ENCODE results near the gene PRR35.

The PRR35 gene

GRCh38 chr16:582218-582613 lies 22.0 kb downstream of the PRR35 start:
- Histone ChIP-seq H3K4me1 (ENCODE audit: control insufficient read depth in 1 of 2, insufficient read depth in 2 of 2, low read length in 2 of 2) (peaks cover 3% of the 10 kb centered on the region in 2 donors), H3K27ac (ENCODE audit: low read depth, low read length) (no peak overlapping the region), H3K4me3 (ENCODE audit: low read depth in 1 of 2, low read length in 2 of 2) (no peak overlapping the region), H3K36me3 (ENCODE audit: control insufficient read depth in 1 of 2, insufficient read depth in 2 of 2, low read length in 2 of 2) (no peaks in the 10 kb centered on the region), H3K9ac (ENCODE audit: low read depth in 1 of 2, low read length in 2 of 2) (no peak overlapping the region), H3K27me3 (ENCODE audit: control insufficient read depth in 1 of 2, insufficient read depth in 2 of 2, low read length in 2 of 2) (peaks cover 3 to 6% of the 10 kb centered on the region in 2 donors), H3K9me3 (ENCODE audit: control insufficient read depth in 1 of 2, low read length in 2 of 2) (no peaks in the 10 kb centered on the region)

- H3K9me3 ChIP-seq (ENCODE audit: control insufficient read depth in 1 of 2, low read length in 2 of 2), result no peaks in the 10 kb centered on the region
- H3K4me1 ChIP-seq (ENCODE audit: control insufficient read depth in 1 of 2, insufficient read depth in 2 of 2, low read length in 2 of 2), result peaks cover 6 to 8% of the 10 kb centered on the region in 2 donors
- no peaks in the 10 kb centered on the region for H3K36me3 ChIP-seq (ENCODE audit: control insufficient read depth in 1 of 2, insufficient read depth in 2 of 2, low read length in 2 of 2)
- H3K4me3 ChIP-seq (ENCODE audit: low read depth in 1 of 2, low read length in 2 of 2), result no peak overlapping the region
- H3K27ac ChIP-seq (ENCODE audit: low read depth, low read length), result no peak overlapping the region
- H3K9ac ChIP-seq (ENCODE audit: low read depth in 1 of 2, low read length in 2 of 2), result no peak overlapping the region
- peaks cover 3 to 6% of the 10 kb centered on the region in 2 donors for H3K27me3 ChIP-seq (ENCODE audit: control insufficient read depth in 1 of 2, insufficient read depth in 2 of 2, low read length in 2 of 2)
These were observed 22.6 kb downstream of the PRR35 start for GRCh38 chr16:582614-583331.

GRCh38 chr16:583470-583814 lies 23.2 kb downstream of the PRR35 start:
- H3K27me3 ChIP-seq (ENCODE audit: control insufficient read depth in 1 of 2, insufficient read depth in 2 of 2, low read length in 2 of 2), result peaks cover 3 to 6% of the 10 kb centered on the region in 2 donors
- no peak overlapping the region for H3K27ac ChIP-seq (ENCODE audit: low read depth, low read length)
- H3K9me3 ChIP-seq (ENCODE audit: control insufficient read depth in 1 of 2, low read length in 2 of 2), result no peaks in the 10 kb centered on the region
- no peaks in the 10 kb centered on the region for H3K36me3 ChIP-seq (ENCODE audit: control insufficient read depth in 1 of 2, insufficient read depth in 2 of 2, low read length in 2 of 2)
- H3K9ac ChIP-seq (ENCODE audit: low read depth in 1 of 2, low read length in 2 of 2), result no peak overlapping the region
- H3K4me1 ChIP-seq (ENCODE audit: control insufficient read depth in 1 of 2, insufficient read depth in 2 of 2, low read length in 2 of 2), result peaks cover 6 to 15% of the 10 kb centered on the region in 2 donors
- H3K4me3 ChIP-seq (ENCODE audit: low read depth in 1 of 2, low read length in 2 of 2), result no peak overlapping the region

GRCh38 chr16:583815-584591 lies 23.8 kb downstream of the PRR35 start:
- Histone ChIP-seq H3K36me3 (ENCODE audit: control insufficient read depth in 1 of 2, insufficient read depth in 2 of 2, low read length in 2 of 2) (no peaks in the 10 kb centered on the region), H3K4me3 (ENCODE audit: low read depth in 1 of 2, low read length in 2 of 2) (no peak overlapping the region), H3K9me3 (ENCODE audit: control insufficient read depth in 1 of 2, low read length in 2 of 2) (no peaks in the 10 kb centered on the region), H3K27me3 (ENCODE audit: control insufficient read depth in 1 of 2, insufficient read depth in 2 of 2, low read length in 2 of 2) (peaks cover 3 to 6% of the 10 kb centered on the region in 2 donors), H3K27ac (ENCODE audit: low read depth, low read length) (no peak overlapping the region), H3K4me1 (ENCODE audit: control insufficient read depth in 1 of 2, insufficient read depth in 2 of 2, low read length in 2 of 2) (peaks cover 6 to 15% of the 10 kb centered on the region in 2 donors), H3K9ac (ENCODE audit: low read depth in 1 of 2, low read length in 2 of 2) (no peak overlapping the region)

- peaks cover 6 to 16% of the 10 kb centered on the region in 2 donors for H3K4me1 ChIP-seq (ENCODE audit: control insufficient read depth in 1 of 2, insufficient read depth in 2 of 2, low read length in 2 of 2)
- no peak overlapping the region for H3K9ac ChIP-seq (ENCODE audit: low read depth in 1 of 2, low read length in 2 of 2)
- H3K27me3 ChIP-seq (ENCODE audit: control insufficient read depth in 1 of 2, insufficient read depth in 2 of 2, low read length in 2 of 2), result peaks cover 3 to 6% of the 10 kb centered on the region in 2 donors
- no peak overlapping the region for H3K27ac ChIP-seq (ENCODE audit: low read depth, low read length)
- H3K4me3 ChIP-seq (ENCODE audit: low read depth in 1 of 2, low read length in 2 of 2), result no peak overlapping the region
- H3K9me3 ChIP-seq (ENCODE audit: control insufficient read depth in 1 of 2, low read length in 2 of 2), result no peaks in the 10 kb centered on the region
- no peaks in the 10 kb centered on the region for H3K36me3 ChIP-seq (ENCODE audit: control insufficient read depth in 1 of 2, insufficient read depth in 2 of 2, low read length in 2 of 2)
These were observed 25.2 kb downstream of the PRR35 start for GRCh38 chr16:585351-585750.

GRCh38 chr16:586047-586644 lies 26.0 kb downstream of the PRR35 start:
- H3K4me3 ChIP-seq (ENCODE audit: low read depth in 1 of 2, low read length in 2 of 2), result no peak overlapping the region
- no peak overlapping the region for H3K9ac ChIP-seq (ENCODE audit: low read depth in 1 of 2, low read length in 2 of 2)
- H3K36me3 ChIP-seq (ENCODE audit: control insufficient read depth in 1 of 2, insufficient read depth in 2 of 2, low read length in 2 of 2), result no peaks in the 10 kb centered on the region
- H3K9me3 ChIP-seq (ENCODE audit: control insufficient read depth in 1 of 2, low read length in 2 of 2), result no peaks in the 10 kb centered on the region
- peaks cover 3 to 6% of the 10 kb centered on the region in 2 donors for H3K27me3 ChIP-seq (ENCODE audit: control insufficient read depth in 1 of 2, insufficient read depth in 2 of 2, low read length in 2 of 2)
- H3K4me1 ChIP-seq (ENCODE audit: control insufficient read depth in 1 of 2, insufficient read depth in 2 of 2, low read length in 2 of 2), result peaks cover 10 to 24% of the 10 kb centered on the region in 2 donors
- H3K27ac ChIP-seq (ENCODE audit: low read depth, low read length), result no peak overlapping the region

GRCh38 chr16:586645-587590 lies 26.7 kb downstream of the PRR35 start:
- H3K9ac ChIP-seq (ENCODE audit: low read depth in 1 of 2, low read length in 2 of 2), result peak overlapping the region in 1 of 2 donors; percentile 88
- peak overlapping the region in 1 of 2 donors; percentile 83 for H3K4me3 ChIP-seq (ENCODE audit: low read depth in 1 of 2, low read length in 2 of 2)
- no peak overlapping the region for H3K27ac ChIP-seq (ENCODE audit: low read depth, low read length)
- H3K4me1 ChIP-seq (ENCODE audit: control insufficient read depth in 1 of 2, insufficient read depth in 2 of 2, low read length in 2 of 2), result peaks cover 16 to 29% of the 10 kb centered on the region in 2 donors
- H3K9me3 ChIP-seq (ENCODE audit: control insufficient read depth in 1 of 2, low read length in 2 of 2), result no peaks in the 10 kb centered on the region
- no peaks in the 10 kb centered on the region for H3K36me3 ChIP-seq (ENCODE audit: control insufficient read depth in 1 of 2, insufficient read depth in 2 of 2, low read length in 2 of 2)
- H3K27me3 ChIP-seq (ENCODE audit: control insufficient read depth in 1 of 2, insufficient read depth in 2 of 2, low read length in 2 of 2), result peaks cover 3 to 6% of the 10 kb centered on the region in 2 donors

- Histone ChIP-seq H3K4me3 (ENCODE audit: low read depth in 1 of 2, low read length in 2 of 2) (peak overlapping the region; percentile 81 to 83), H3K27me3 (ENCODE audit: control insufficient read depth in 1 of 2, insufficient read depth in 2 of 2, low read length in 2 of 2) (peaks cover 3 to 6% of the 10 kb centered on the region in 2 donors), H3K36me3 (ENCODE audit: control insufficient read depth in 1 of 2, insufficient read depth in 2 of 2, low read length in 2 of 2) (no peaks in the 10 kb centered on the region), H3K27ac (ENCODE audit: low read depth, low read length) (peak overlapping the region; percentile 97), H3K4me1 (ENCODE audit: control insufficient read depth in 1 of 2, insufficient read depth in 2 of 2, low read length in 2 of 2) (peaks cover 32 to 46% of the 10 kb centered on the region in 2 donors), H3K9me3 (ENCODE audit: control insufficient read depth in 1 of 2, low read length in 2 of 2) (no peaks in the 10 kb centered on the region), H3K9ac (ENCODE audit: low read depth in 1 of 2, low read length in 2 of 2) (peak overlapping the region; percentile 73 to 88)
These were observed 28.4 kb downstream of the PRR35 start for GRCh38 chr16:588639-588888.

GRCh38 chr16:588889-589657 lies 28.9 kb downstream of the PRR35 start:
- Histone ChIP-seq H3K27ac (ENCODE audit: low read depth, low read length) (peak overlapping the region; percentile 97), H3K9ac (ENCODE audit: low read depth in 1 of 2, low read length in 2 of 2) (peak overlapping the region; percentile 76 to 88), H3K27me3 (ENCODE audit: control insufficient read depth in 1 of 2, insufficient read depth in 2 of 2, low read length in 2 of 2) (peaks cover 3 to 6% of the 10 kb centered on the region in 2 donors), H3K4me1 (ENCODE audit: control insufficient read depth in 1 of 2, insufficient read depth in 2 of 2, low read length in 2 of 2) (peaks cover 37 to 51% of the 10 kb centered on the region in 2 donors), H3K9me3 (ENCODE audit: control insufficient read depth in 1 of 2, low read length in 2 of 2) (no peaks in the 10 kb centered on the region), H3K4me3 (ENCODE audit: low read depth in 1 of 2, low read length in 2 of 2) (peak overlapping the region; percentile 81 to 83), H3K36me3 (ENCODE audit: control insufficient read depth in 1 of 2, insufficient read depth in 2 of 2, low read length in 2 of 2) (no peaks in the 10 kb centered on the region)
